ENCODE data around the gene INTS11.
A peak's percentile ranks its signal among the peaks of the same experiment; 100 is the strongest.

Gene INTS11

GRCh38 chr1:1342584-1343115 is 18.2 kb upstream of the INTS11 start:
- Mint-ChIP-seq H3K4me1 (peaks cover 8% of the 10 kb centered on the region), H3K27me3 (no peaks in the 10 kb centered on the region), H3K27ac (no peak overlapping the region), H3K36me3 (peaks cover 9% of the 10 kb centered on the region), H3K4me3 (no peak overlapping the region), H3K9me3 (no peaks in the 10 kb centered on the region)
- ATAC-seq (ENCODE audit: low read depth): no peak
- no peak for DNase-seq (ENCODE audit: low spot score in 2 of 2)

DNA sequence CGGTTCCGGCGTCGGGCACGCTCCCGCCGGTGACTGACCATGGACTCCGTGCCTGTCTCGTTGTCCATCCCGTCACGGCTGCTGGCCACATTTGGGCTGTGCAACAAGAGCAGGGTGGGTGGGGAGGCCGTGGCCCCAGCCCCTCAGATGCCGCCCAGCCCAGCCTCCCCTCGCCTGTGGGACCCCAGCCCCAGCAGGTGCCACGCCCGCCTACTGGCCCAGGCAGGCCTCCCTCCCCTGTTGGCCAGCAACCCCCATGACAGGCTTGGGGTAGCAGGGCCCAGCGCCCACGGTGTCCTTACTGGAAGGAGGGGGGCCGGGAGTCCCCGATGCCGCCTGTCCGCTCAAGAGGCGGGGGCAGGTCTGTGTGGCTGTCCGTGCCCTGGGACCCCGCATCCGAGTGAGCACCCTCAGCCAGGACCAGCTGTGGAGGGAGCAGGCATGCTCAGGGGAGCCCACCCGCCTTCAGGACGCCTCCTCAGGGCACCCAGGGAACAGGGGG is 17.7 kb upstream of the INTS11 start:
- Mint-ChIP-seq H3K4me3 (no peak overlapping the region), H3K36me3 (peaks cover 9% of the 10 kb centered on the region), H3K27ac (no peak overlapping the region), H3K4me1 (peaks cover 5% of the 10 kb centered on the region), H3K9me3 (no peaks in the 10 kb centered on the region), H3K27me3 (no peaks in the 10 kb centered on the region)
- no peak for ATAC-seq (ENCODE audit: low read depth)
- DNase-seq (ENCODE audit: low spot score in 2 of 2): no peak

DNA sequence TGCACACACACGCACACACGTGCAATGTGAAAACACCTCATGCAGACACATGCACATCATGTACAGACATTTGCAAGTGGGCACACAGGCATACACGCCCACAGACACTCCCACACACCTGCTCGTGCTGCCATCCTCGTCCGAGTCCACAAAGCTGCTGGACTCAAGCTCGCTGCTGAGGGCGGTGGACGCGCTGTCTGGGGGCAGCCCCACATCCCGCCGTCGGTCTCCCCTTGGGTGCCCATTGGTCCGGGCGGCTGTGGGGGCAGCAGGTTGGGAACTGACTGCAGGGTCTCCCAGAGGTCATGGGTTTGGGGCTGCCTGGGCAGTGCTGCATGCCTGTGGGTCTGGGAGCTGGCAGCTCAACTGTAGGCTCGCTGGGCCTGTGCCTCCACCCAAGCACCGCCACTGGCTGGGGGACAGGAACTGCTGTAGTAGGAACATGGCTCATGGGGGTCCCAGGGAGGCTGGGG is 17.1 kb upstream of the INTS11 start:
- no peak overlapping the region for H3K27ac Mint-ChIP-seq
- peaks cover 9% of the 10 kb centered on the region for H3K36me3 Mint-ChIP-seq

DNA sequence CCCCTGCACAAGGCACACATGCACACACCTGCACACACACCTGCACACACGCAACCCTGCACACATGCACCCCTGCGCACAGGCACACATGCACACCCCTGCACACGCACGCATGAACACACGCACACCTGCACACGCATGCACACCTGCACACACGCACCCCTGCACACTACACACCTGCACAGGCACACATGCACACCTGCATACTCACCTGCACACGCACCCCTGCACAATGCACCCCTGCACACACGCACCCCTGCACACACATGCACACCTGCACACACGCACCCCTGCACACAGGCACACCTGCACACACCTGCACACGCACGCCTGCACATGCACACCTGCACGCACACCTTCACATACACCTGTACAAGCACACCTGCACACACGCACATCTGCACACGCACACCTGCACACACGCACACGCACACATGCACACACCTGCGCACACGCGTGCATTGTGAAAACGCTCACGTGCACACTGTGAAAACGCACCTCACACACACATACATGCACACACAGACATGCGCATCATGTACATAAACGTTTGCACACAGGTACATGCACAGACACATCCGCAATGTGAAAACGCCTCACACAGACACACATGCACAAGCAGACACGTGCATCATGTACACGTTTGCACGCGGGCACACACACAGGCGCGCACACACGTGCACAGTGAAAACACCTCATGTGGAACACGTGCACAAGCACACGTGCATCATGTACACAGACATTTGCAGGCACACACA is 16.5 kb upstream of the INTS11 start:
- ATAC-seq (ENCODE audit: low read depth) (no peak), DNase-seq (ENCODE audit: low spot score in 2 of 2) (no peak)
- Mint-ChIP-seq H3K27me3 (no peaks in the 10 kb centered on the region), H3K4me3 (no peak overlapping the region), H3K27ac (no peak overlapping the region), H3K4me1 (no peaks in the 10 kb centered on the region), H3K36me3 (peaks cover 9% of the 10 kb centered on the region), H3K9me3 (no peaks in the 10 kb centered on the region)

More for the DNA sequence above, 17.1 kb upstream of the INTS11 start:
- Mint-ChIP-seq H3K4me3 (no peak overlapping the region), H3K9me3 (no peaks in the 10 kb centered on the region), H3K4me1 (no peaks in the 10 kb centered on the region), H3K27me3 (no peaks in the 10 kb centered on the region)
- ATAC-seq (ENCODE audit: low read depth): no peak
- no peak for DNase-seq (ENCODE audit: low spot score in 2 of 2)

GRCh38 chr1:1340185-1340584 is 15.7 kb upstream of the INTS11 start:
- no peak overlapping the region for H3K27ac Mint-ChIP-seq
- ATAC-seq (ENCODE audit: low read depth): no peak
- no peak for DNase-seq (ENCODE audit: low spot score in 2 of 2)
- no peaks in the 10 kb centered on the region for H3K4me1 Mint-ChIP-seq
- no peak overlapping the region for H3K4me3 Mint-ChIP-seq
- no peaks in the 10 kb centered on the region for H3K27me3 Mint-ChIP-seq
- H3K9me3 Mint-ChIP-seq: no peaks in the 10 kb centered on the region
- peaks cover 9% of the 10 kb centered on the region for H3K36me3 Mint-ChIP-seq

DNA sequence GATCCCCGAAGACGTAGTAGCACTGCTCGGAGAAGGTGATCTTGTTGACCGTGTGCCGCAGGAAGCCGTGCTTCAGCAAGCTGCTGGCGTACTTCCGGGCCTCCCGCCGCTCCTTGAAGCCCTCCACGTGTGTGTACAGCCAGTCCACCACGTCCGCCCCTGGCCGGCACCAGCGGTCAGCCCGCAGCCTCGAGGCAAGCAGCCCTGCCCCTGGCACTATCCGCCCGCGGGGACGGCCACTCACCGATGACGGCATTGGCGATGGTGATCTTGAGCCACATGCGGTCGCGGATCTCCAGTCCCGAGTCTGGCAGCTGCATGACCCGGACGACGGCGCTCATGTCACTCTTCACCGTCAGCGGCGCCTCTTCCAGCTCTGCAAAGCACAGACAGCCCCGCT is 13.8 kb upstream of the INTS11 start:
- H3K4me1 Mint-ChIP-seq: no peaks in the 10 kb centered on the region
- no peak for ATAC-seq (ENCODE audit: low read depth)
- peaks cover 9% of the 10 kb centered on the region for H3K36me3 Mint-ChIP-seq
- no peaks in the 10 kb centered on the region for H3K9me3 Mint-ChIP-seq
- DNase-seq (ENCODE audit: low spot score in 2 of 2): no peak
- H3K27me3 Mint-ChIP-seq: no peaks in the 10 kb centered on the region
- no peak overlapping the region for H3K27ac Mint-ChIP-seq
- H3K4me3 Mint-ChIP-seq: no peak overlapping the region

GRCh38 chr1:1337793-1338147 is 13.3 kb upstream of the INTS11 start:
- ATAC-seq (ENCODE audit: low read depth) (peak; percentile 79), DNase-seq (ENCODE audit: low spot score in 2 of 2) (no peak)
- Mint-ChIP-seq H3K27ac (no peak overlapping the region), H3K4me3 (no peak overlapping the region), H3K9me3 (no peaks in the 10 kb centered on the region), H3K27me3 (no peaks in the 10 kb centered on the region), H3K36me3 (peaks cover 8% of the 10 kb centered on the region), H3K4me1 (no peaks in the 10 kb centered on the region)

DNA sequence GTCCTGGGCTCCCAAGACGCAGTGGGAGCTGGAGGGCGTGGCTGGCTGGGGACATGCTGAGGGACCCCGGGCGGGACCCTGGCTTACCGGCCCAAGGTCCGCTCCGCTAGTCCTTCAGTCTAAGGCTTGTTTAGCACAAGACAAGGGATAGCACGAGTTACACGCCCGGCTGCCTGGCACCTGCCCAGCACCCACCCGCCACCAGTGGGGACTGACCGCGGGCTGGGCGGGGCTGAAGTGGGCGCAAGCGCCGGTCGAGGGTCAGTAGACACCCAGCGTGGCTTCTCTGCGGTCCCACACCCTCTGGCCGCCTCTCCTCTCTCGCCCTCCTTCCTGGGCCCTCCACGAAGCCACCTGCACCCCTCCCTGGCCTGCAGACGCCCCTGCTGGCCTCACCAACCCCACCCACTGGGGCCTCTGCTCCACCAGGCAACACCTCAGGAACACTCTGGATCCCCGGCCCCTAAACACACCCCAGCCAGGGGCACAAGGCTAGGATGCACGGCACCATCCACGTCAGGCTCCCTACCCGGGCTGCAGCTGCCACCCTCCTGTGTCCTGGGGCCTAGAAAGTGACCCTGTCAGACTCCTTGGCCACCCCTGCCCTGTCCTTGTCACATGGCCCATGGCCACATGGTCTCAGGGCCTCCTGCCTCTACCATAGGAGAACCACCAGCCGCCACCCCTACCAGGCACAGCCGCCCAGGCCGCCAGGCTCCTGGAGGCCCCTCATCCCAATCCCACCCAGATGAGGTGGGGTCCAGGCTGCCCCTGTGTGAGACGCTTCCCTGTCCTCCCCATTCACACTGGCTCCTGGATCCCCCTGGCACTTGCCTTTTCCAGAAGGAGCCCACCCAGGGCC is 12.7 kb upstream of the INTS11 start:
- Mint-ChIP-seq H3K27me3 (no peaks in the 10 kb centered on the region), H3K4me3 (no peak overlapping the region), H3K36me3 (peaks cover 7% of the 10 kb centered on the region), H3K9me3 (no peaks in the 10 kb centered on the region), H3K4me1 (no peaks in the 10 kb centered on the region), H3K27ac (no peak overlapping the region)
- DNase-seq (ENCODE audit: low spot score in 2 of 2) (no peak), ATAC-seq (ENCODE audit: low read depth) (no peak)

DNA sequence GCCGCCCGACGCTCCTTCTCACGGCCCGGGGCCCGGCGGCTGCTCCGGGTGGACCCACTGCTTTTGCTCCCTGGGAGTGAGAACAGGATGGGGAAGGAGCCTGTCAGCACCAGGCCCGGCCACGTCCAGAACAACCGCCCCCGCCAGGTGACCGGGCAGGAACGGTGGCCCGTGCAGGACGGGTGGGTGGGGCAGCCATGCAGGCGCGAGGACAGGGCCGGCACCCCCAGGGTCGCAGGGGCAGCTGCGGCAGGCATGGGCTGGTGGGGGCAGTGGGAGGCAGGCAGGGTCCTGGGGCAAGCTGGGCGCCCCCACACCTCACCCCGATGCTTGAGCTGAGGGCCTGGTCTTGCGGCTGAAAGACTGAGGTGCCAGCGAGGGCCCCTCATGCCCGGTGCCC is 12.0 kb upstream of the INTS11 start:
- H3K36me3 Mint-ChIP-seq: peaks cover 7% of the 10 kb centered on the region
- no peaks in the 10 kb centered on the region for H3K9me3 Mint-ChIP-seq
- H3K27me3 Mint-ChIP-seq: no peaks in the 10 kb centered on the region
- ATAC-seq (ENCODE audit: low read depth) (no peak), DNase-seq (ENCODE audit: low spot score in 2 of 2) (no peak)
- H3K27ac Mint-ChIP-seq: no peak overlapping the region
- H3K4me1 Mint-ChIP-seq: no peaks in the 10 kb centered on the region
- H3K4me3 Mint-ChIP-seq: no peak overlapping the region

- Mint-ChIP-seq H3K9me3 (no peaks in the 10 kb centered on the region), H3K27me3 (no peaks in the 10 kb centered on the region), H3K4me3 (no peak overlapping the region), H3K4me1 (peaks cover 2% of the 10 kb centered on the region), H3K36me3 (peaks cover 3% of the 10 kb centered on the region), H3K27ac (no peak overlapping the region)
- ATAC-seq (ENCODE audit: low read depth) (no peak), DNase-seq (ENCODE audit: low spot score in 2 of 2) (no peak)
These were observed 11.4 kb upstream of the INTS11 start for GRCh38 chr1:1335792-1336248.

DNA sequence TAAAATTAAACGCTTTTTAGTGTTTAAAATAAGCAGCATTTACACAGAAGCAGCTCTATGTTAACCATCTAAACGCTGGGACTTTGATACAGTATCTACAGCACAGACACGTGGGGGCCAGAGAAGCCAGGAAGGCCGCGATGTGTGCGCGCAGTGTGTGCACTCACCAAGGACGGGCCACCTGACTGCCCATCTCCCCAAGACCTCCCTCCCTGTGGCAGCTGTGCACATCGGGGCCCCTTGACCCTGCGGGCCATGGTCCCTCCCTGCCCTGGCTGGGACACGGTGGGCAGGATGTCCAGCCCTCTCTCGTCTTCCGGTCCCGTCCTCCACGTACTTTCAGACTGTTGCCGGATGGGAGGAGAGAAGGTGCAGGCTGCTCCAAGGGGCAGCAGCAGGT is 10.8 kb upstream of the INTS11 start:
- Mint-ChIP-seq H3K4me1 (peaks cover 4% of the 10 kb centered on the region), H3K36me3 (peaks cover 2% of the 10 kb centered on the region), H3K9me3 (no peaks in the 10 kb centered on the region), H3K27me3 (no peaks in the 10 kb centered on the region), H3K4me3 (no peak overlapping the region), H3K27ac (no peak overlapping the region)
- DNase-seq (ENCODE audit: low spot score in 2 of 2) (no peak), ATAC-seq (ENCODE audit: low read depth) (no peak)

GRCh38 chr1:1334835-1335234 is 10.4 kb upstream of the INTS11 start:
- peaks cover under 1% of the 10 kb centered on the region for H3K36me3 Mint-ChIP-seq
- no peak for DNase-seq (ENCODE audit: low spot score in 2 of 2)

DNA sequence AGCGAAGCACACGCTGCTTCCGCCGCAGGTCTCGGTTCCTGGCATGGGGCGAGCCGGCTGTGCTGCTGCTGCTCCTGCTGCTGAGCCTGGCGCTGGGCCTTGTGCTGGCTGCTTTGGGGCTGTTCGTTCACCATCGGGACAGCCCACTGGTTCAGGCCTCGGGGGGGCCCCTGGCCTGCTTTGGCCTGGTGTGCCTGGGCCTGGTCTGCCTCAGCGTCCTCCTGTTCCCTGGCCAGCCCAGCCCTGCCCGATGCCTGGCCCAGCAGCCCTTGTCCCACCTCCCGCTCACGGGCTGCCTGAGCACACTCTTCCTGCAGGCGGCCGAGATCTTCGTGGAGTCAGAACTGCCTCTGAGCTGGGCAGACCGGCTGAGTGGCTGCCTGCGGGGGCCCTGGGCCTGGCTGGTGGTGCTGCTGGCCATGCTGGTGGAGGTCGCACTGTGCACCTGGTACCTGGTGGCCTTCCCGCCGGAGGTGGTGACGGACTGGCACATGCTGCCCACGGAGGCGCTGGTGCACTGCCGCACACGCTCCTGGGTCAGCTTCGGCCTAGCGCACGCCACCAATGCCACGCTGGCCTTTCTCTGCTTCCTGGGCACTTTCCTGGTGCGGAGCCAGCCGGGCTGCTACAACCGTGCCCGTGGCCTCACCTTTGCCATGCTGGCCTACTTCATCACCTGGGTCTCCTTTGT is 9.2 kb upstream of the INTS11 start:
- ATAC-seq (ENCODE audit: low read depth): no peak
- Mint-ChIP-seq H3K36me3 (no peaks in the 10 kb centered on the region), H3K4me3 (no peak overlapping the region), H3K4me1 (peaks cover 11% of the 10 kb centered on the region), H3K9me3 (no peaks in the 10 kb centered on the region), H3K27me3 (no peaks in the 10 kb centered on the region), H3K27ac (no peak overlapping the region)
- DNase-seq (ENCODE audit: low spot score in 2 of 2): no peak

More at GRCh38 chr1:1334835-1335234, 10.4 kb upstream of the INTS11 start:
- Mint-ChIP-seq H3K27me3 (no peaks in the 10 kb centered on the region), H3K27ac (no peak overlapping the region), H3K4me1 (peaks cover 8% of the 10 kb centered on the region), H3K4me3 (no peak overlapping the region), H3K9me3 (no peaks in the 10 kb centered on the region)
- ATAC-seq (ENCODE audit: low read depth): no peak
